ENCODE measurements around the gene UTP11. TPM values are rescaled to one million over a fixed set of nuclear protein-coding genes. Genes with fewer than 3 reads are reported as not detected.

UTP11 gene
- total RNA-seq, 1 donor = 55.7 TPM

- no peak for TF ChIP-seq CTCF (IDR thresholded peaks at IDR 0.05; ENCODE audit: insufficient read depth, low read depth, low read length)
- peak overlapping the region; percentile 33 for H3K4me3 ChIP-seq (ENCODE audit: low read depth, low read length)
- no peak for DNase-seq (ENCODE audit: low read depth)
These were observed 32.0 kb downstream of the UTP11 start for GRCh38 chr1:38044221-38045215.

- H3K4me3 ChIP-seq (ENCODE audit: low read depth, low read length) = no peak overlapping the region
- TF ChIP-seq CTCF (IDR thresholded peaks at IDR 0.05; ENCODE audit: insufficient read depth, low read depth, low read length) = no peak
- DNase-seq (ENCODE audit: low read depth) = peak; percentile 25
These were observed 33.1 kb downstream of the UTP11 start for GRCh38 chr1:38045401-38046332.

- no peak for DNase-seq (ENCODE audit: low read depth)
- TF ChIP-seq CTCF (IDR thresholded peaks at IDR 0.05; ENCODE audit: insufficient read depth, low read depth, low read length) = no peak
These were observed 33.9 kb downstream of the UTP11 start, which contains the start of gene POU3F1 for GRCh38 chr1:38046333-38046883. TSS of gene POU3F1 (minus strand) at chr1:38046793. CDS start at chr1:38046743, 50 bp downstream.

GRCh38 chr1:38046884-38047602, 34.5 kb downstream of the UTP11 start:
- no peak for TF ChIP-seq CTCF (IDR thresholded peaks at IDR 0.05; ENCODE audit: insufficient read depth, low read depth, low read length)
- DNase-seq (ENCODE audit: low read depth) = peak; percentile 74
- H3K4me3 ChIP-seq (ENCODE audit: low read depth, low read length) = peak overlapping the region; percentile 57

More at GRCh38 chr1:38046333-38046883, 33.9 kb downstream of the UTP11 start, which contains the start of gene POU3F1:
- peak within 1 kb of the TSS; percentile 57 for H3K4me3 ChIP-seq (ENCODE audit: low read depth, low read length)

GRCh38 chr1:38047603-38048141, 35.1 kb downstream of the UTP11 start:
- peak overlapping the region; percentile 57 for H3K4me3 ChIP-seq (ENCODE audit: low read depth, low read length)
- DNase-seq (ENCODE audit: low read depth) = peak; percentile 47
- TF ChIP-seq CTCF (IDR thresholded peaks at IDR 0.05; ENCODE audit: insufficient read depth, low read depth, low read length) = no peak
